UCSD-AML1 (cell line): Measurements from ENCODE around the gene MT1H.

Source experiments
- DNase-seq: peaks from one replicate; lab custom pipeline; 2025; ENCODE audit not compliant: unreplicated experiment; lab: John Stamatoyannopoulos, UW

MT1H gene

DNA sequence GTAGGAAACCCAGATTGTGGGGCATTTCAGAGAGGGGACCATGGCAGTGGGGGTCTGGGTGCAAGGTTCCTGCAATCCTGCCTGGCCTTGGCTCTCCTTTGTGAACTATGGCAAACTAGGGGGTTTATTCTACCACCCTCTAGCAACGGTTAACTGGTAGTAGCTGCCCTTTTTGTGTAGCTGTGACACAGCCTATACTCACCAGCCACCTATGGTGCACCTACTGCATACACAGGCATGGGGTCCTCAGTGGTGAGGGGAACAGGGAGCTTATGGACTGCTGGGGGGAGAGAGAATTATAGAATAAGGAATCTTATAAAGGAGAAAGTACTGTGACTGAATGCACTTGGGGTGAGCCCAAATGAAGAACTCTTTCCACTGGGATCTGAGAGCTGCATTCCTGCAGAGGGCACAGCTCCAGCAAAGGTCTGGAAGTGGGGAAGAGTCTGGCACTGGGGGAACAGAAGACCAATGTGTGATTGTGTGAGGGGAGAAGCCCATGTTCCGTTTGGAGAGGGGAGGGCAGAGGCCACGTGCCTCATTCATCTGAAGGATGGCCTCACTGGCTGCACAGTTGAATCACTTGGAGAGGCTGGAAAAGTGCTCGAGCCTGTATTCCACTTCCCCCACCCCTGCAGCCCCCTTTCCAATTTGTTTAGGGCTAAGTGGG is 14.8 kb downstream of the MT1H start:
- no peak for DNase-seq

DNA sequence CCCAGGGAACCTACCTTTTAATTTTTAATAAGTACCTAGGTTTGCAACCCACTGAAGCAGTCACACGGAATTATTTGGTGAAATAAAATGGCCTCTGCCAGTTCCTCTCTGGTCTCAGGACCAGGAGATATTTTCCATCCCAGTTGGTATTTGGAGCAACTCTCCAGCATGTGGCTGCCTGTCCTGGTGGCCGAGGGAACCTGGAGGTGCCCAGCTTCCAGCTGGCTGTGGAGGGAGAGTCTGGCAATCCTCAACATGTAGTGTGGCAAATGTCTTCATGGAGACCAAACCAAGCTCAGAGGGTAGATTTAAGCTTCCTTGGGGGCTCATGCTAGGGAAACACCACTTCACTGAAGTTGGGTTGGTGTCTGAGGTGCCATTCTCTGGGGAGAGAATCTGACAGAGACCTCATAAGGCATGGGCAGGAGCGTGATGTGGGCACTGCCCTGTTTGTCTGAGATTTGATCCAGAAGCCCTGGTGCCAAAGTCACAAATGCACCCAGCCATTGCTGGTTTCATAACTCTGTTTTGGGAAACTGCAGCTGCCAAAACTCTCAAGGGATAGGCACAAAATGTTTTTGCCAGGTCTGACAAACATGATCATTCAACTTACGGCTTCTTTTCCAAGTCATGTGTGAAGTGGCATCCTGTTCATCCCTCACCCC is 15.4 kb downstream of the MT1H start:
- no peak for DNase-seq

DNA sequence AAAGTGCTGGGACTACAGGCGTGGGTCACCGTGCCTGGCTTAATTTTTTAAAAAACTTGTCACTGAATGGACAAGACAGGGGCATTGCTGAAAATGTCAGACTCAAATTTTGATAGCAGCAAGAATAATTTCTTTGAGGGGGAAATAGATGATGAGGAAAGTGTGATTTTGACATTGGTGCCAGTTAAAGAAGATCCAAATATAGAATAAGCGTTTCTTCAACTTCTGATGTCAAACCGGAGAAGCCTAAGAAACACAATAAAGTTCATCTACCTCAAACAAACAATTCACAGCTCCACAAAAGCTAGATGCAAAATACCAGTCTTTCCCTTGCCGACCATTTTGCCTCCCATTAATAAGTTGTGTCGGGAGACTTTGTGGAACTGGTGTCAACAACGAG is 17.1 kb downstream of the MT1H start:
- no peak for DNase-seq

DNA sequence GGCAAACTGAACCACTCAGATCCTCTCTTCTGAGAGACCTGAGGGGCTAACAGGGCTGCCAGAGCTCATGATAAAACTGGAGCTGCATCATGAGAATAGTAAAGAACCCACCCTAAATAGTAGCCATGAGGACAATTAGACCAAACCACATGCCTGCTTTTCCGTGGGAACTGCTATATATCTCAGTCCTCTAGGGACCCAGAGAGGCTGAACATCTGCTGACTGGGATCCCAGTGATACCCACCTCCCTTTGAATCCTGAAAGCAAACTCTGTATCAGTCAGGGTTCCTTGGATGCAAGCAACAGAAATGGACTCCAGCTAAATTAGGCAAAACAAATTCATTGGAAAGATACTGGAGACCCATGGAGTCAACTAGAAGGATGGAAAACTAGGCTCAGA is 19.1 kb downstream of the MT1H start:
- DNase-seq, result no peak

DNA sequence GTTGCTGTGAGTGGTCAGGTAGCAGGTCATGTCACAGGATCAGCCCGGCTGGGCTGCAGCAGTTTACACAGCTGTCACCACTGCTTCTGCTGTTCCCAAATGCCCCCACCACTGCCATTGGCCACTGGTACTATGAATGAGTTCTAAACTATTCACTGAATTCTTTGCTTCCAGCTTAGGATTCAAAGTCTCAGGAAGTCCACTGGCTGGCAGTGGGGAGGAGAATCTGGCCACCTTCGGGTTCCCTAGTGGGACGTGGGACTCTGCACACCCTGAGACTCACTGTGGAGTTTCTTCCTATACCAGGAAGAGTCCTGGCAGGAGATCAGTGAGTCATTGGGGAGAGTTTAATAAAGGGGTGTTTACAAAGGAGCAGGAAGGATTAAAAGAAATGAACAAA is 19.6 kb downstream of the MT1H start:
- DNase-seq, result no peak

DNA sequence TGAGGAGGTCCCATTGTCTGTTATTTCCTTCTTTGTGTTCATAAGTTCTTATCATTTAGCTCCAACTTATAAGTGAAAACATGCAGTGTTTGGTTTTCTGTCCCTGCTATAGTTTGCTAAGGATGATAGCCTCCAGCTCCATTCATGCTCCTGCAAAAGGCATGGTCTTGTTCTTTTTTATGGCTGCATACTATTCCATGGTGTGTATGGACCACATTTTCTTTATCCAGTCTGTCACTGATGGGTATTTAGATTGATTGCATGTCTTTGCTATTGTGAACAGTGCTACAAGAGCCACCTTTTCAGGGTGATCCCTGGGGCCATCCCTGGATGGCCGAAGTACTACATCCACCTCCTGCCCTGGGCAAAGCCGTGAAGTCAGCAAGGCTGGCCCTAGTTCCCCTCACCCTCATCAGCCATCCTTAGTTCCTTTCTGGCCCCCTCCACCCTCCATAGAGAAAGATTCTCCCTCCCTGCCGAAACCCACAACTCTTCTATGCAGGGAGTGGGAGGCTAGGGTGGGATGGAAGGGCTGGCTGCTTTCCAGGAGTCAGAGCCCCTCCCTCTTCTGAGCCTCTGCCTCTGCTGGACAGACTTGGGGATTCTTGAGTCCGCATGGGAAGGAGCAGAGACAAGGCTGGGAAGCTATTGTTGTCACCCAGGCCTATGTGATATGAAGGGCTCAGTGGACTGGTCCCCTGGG is 21.0 kb downstream of the MT1H start:
- DNase-seq, result no peak

DNA sequence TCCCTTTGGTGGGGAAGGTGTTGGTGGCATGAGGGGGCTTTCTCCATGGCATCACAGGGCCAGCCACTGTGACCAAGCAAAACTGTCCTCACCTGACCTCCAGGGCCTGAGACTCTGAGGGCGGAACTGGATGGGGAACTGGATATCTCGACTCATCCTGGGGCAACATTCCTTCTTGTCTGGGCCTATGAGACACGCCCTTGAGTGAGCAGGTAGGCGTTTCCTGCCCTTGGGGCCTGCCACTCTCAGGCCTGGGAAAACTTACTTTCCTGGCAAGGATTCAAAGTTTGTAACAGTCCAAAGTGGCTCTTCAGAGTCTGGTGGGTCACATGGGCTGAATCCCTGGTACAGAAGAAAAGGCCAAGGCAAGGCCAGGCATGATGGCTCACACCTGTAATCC is 22.3 kb downstream of the MT1H start:
- no peak for DNase-seq

DNA sequence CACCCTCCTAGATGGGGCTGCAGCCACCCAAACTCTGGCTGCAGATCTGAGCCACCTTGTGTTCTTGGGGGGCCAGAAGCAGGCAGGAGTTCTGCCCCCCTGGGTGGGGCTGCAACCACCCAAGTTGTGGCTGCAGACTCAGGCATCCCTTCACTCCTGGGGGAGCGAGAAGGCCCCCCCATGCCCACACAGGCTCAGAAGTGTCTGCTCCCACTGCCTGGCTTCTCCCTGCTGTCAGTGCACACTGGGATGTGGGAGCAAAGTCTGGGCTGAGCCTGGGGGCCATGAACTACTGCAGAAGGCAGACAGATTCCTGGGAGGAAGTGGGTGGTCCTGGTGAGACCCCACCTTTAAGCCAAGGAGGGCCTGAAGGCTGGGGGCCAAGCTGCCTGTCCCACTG is 25.6 kb downstream of the MT1H start:
- no peak for DNase-seq

DNA sequence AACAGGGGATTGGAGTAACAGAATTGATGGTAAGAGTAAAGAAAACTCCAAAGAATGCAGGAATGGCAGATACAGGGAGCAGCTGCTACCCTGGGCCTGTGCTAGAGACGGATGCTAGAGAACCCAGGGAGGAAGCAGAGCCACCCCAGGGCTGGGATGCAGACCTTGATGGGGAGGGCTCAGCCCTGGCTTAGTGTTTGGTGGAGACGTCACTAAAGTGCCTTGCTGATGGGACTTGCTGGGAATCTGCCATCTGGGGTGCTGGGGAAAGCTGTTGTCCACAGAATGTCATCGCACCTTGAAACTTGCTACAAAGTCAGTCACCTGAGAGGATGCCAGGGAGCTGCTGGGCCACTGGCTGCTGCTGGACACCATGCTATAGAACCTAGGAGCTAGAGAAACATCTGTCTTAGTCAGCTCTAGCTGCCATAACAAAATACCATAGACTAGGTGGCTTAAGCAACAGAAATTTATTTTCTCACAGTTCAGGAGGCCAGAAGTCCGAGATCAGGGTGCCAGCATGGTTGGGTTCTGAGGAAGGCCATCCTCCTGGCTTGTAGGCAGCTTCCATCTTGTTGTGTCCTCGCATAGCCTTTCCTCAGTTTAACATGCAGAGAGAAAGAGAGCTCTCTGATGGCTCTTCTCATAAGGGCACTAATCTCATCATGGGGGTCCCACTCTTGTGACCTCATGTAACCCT is 28.0 kb downstream of the MT1H start:
- DNase-seq, result no peak

DNA sequence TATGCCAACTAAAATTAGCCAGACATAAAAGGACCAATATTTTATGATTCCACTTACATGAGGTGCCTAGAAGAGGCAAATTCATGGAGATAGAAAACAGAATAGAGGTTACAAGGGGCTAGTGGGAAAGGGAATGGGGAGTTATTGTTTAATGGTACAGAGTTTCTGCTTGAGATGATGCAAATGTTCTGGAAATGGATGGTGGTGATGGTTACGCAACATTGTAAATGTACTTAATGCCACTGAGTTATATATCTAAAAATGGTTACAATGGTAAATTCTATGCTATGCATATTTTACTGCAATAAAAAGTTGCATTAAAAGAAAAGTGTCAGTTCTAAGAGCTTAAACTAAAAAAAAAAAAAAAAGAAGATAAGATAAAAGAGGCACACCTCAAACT is 30.6 kb downstream of the MT1H start:
- no peak for DNase-seq

DNA sequence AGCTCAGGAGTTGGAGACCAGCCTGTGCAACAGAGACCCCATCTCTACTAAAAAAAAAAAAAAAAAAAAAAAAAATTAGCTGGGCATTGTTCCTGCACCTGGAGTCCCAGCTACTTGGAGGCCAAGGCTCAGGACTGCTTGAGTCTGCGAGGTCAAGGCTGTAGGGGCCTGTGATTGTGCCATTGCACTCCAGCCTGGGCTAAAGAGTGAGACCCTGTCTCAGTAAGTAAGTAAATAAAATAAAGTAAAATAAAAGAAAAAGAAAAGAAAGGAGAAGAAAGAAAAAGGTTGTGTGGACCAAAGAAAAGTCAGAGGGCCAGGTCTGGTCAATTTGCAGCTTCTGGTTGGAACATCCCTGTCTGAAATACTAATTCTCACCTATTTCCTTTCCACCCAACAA is 31.0 kb downstream of the MT1H start:
- no peak for DNase-seq

DNA sequence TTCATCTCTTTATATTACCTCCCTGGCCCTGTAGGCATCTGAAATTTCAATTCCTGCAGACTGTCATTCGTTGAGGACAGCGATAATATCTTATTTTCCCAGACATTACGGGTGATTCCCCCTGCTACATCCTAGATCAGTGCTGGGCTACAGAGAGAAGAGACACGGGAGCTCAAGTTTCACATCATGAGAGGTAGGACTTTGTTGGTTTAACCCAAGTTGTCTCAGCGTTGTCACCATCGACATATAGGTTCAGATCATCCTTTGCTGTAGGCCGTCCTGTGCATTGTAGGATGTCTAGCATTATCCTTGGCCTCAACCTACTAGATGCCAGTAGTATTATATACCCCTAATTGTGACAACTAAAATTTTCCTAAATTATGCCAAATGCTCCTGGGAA is 31.9 kb downstream of the MT1H start:
- DNase-seq, result no peak

DNA sequence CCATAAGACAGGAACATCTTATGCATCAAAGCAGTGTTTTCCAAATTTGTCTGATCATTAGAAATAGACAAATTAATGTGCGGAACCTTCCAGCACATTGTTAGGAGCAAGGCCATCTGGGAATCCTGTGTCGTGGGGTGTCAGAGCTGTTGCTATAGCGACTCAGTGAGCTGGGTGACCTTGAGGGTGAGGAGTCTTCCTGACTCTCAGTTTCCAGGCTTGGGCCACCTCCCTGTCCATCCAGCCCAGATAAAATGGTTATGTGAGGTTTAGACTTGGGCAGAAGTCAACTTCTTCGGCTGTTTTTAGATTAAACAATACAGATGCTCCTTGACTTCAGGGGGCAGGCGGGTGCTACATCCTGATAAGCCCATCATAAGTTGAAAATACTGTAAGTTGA is 33.2 kb downstream of the MT1H start:
- DNase-seq, result no peak

DNA sequence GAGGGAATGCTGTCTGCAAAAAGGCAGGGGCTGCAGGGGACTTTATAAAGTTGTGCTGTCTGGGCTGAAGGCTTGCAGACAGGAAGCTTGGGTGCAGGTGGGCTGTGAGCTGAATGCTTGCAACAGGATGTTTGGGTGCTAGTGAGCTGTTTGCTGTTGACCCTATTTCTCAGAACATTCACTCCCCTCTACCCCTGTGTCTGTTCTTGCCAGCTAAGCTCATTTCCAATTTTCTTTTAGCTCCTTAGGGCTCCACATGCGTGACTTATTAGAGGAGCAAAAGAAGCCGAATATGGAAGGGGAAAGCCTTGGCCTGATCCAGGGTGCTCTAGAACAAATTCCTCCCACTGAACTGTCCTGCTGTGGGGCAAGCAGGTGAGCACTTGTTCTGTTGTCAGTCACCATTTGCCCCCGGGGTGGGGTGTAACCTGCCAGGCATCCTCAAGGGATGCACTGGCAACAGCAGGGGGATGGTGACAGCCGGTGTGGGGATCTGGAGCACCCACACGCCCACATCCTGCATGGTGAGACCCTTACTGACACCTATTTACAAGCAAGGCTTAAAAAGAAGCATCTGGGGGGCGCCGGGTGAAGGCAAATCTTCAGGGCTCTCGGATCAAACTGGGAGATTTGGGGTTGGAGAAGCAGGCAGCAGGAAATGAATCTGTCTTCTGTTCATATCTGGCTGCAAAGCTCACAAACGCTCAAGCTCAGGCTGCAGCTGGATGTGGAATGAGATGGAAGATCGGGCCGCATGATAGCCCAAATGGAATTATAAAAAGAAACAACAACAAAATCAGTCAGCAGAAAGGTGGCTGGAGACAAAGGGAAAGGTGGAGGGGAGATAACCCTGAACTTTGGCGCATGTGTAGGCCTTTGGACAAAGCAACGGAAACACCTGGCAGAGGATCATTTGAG is 39.2 kb downstream of the MT1H start:
- DNase-seq, result no peak

DNA sequence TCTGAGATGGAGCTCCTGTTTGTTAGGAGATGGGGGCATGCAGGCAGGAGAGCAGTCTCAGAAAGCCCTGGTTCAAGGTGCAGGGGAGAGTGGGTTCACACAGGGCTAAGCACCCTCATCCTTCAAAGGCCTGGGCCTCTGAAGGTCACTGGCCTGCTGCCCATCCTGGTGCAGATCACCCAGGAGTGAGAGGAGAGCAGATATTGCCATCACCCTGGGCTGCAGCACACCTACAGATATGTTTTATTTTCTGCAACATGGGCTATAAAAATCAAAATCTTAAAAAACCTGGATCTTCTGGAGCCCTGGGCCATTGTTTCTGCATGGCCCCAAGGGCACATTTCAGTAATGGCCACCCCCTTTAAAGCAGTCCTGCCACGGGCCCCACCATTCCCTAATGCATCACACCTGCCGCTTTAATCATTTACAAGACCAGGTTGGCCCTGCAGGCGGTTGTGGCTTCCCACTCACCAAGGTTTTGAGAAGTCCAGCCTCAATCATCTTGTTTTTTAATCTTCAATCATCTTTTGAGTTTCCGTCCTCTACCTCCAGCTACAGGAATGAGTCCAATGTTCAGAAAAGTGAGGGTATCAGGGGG is 39.9 kb downstream of the MT1H start:
- DNase-seq, result no peak

DNA sequence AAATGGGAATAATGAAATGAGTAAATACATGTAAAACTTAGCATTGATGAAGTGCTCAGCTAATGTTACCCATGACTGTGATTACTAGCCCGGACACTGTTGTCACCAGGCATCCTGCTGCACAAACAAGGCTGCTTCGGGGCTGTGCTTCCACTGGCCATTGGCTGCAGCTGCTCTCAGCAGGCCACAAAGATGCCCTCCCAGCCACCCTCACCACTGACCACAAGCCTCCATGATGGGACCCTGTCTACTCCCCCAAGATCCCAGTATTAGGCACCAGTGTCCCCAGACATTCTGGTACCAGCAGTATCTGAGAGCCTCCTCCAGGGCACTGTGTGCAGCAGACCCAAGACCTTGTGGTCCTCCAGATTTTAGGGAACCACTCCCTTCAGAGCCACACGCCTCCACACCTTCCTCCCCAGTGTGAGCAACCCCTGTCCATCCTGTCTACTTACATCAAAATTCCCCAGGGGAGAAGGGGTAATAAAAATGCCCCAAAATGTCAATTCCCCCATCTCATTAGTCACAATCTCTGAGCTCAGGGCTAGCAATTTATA is 40.6 kb downstream of the MT1H start:
- no peak for DNase-seq

DNA sequence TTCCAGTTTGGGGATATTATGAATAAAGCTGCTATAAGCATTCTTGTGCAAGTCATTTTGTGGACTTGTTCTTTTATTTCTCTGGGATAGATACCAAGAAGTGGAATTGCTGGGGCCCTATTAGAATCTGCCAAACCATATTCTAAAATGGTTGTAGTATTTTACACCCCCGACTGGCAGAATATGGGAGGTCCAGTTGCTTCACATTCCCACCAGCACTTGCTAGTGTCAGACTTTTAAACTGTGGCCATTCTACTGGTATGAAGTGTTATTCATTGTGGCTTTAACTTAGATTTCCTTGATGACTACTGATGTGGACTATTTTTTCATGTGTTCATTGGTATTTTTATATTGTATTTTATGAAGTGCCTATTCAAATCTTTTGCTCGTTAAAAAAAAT is 42.2 kb downstream of the MT1H start:
- DNase-seq, result no peak

DNA sequence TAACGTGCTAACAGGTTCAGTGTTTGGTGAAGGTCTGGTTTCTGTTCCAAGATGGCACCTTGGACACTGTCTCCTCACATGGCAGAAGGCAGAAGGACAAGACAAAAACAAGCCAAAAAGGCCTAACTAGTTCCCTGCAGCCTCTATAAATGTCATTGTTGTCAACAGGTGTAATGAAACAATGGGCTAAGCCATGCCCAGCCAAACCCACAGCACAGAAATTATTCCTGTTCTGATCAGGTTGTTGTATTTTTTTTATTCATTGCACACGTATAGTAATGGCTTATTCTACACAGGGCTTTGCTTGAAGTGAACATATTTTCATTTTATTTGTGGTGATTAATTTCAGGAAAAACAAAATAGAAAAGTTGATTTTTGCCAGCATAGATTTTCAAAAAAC is 44.2 kb downstream of the MT1H start:
- DNase-seq, result no peak

DNA sequence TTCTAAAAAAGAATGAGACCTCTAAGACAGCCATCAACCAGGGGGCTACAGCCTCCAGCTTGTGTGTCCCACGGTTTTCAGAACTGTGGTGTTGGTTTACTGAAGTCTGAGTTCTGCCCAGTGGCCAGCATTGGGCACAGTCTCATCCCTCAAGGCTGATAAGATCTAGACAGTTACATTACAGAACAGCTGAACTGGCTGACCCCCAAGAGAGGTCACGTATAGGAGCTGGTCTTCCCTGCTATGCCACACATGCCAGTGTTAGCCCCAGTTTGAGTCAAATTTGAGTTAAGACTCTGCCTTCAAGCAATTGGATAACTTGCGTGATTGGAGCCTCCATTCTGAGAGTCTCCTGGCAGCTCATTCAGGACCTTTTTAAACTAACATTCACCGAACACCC is 45.5 kb downstream of the MT1H start:
- no peak for DNase-seq

DNA sequence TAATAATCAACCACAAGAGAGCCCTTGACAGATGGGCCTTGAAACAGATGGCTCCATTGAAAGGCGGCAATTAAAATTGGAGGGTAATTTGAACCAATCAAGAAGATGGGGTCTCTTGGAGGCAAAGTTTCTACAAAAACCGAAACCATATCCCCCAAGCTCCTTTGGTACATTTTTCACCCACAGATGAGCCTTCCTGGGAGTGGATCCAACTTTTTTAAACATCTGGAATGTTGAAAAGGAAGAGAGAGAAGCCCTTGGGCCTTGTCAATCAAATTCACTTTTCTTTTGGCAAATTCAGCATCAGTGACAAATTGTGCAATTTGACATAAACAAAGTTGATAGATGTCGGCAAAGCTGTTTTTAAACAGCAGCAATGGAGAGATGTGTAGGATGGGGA is 47.1 kb downstream of the MT1H start:
- no peak for DNase-seq
